Loucy (cell line): ENCODE measurements around the gene LRIG1.

ENCODE experiments used
- H2AFZ ChIP-seq: fragments of 200-600 bp; sonication (generic); 2 replicates; pipeline ENCODE4 v1.6.0; 2016; ENCODE audit warnings: antibody characterized with exemption, mild to moderate bottlenecking, low read length, moderate library complexity
- H3F3A ChIP-seq: fragments of 200-600 bp; 2 replicates; pipeline ENCODE4 v1.6.0; 2016; ENCODE audit warnings: antibody characterized with exemption, low read depth, mild to moderate bottlenecking
- H3K27me3 ChIP-seq: fragments of 200-600 bp; sonication (generic); 2 replicates; pipeline ENCODE4 v1.6.1; 2014; ENCODE audit warnings: low read length, mild to moderate bottlenecking; ENCODE audit not compliant: insufficient read depth, poor library complexity, severe bottlenecking
- H3K36me3 ChIP-seq: fragments of 200-600 bp; sonication (generic); 2 replicates; pipeline ENCODE4 v1.6.1; 2016; ENCODE audit warnings: low read length; ENCODE audit not compliant: insufficient read depth
- H3K4me1 ChIP-seq: fragments of 200-600 bp; sonication (generic); 2 replicates; pipeline ENCODE4 v1.5.1; 2014; ENCODE audit warnings: low read length, mild to moderate bottlenecking; ENCODE audit not compliant: insufficient read depth, poor library complexity, severe bottlenecking
- H3K4me2 ChIP-seq: fragments of 200-600 bp; sonication (generic); 2 replicates; pipeline ENCODE4 v1.6.0; 2014; ENCODE audit warnings: antibody characterized with exemption, low read length, low read depth, mild to moderate bottlenecking; ENCODE audit not compliant: poor library complexity, severe bottlenecking
- H3K4me3 ChIP-seq: fragments of 200-600 bp; sonication (generic); 2 replicates; pipeline ENCODE4 v1.5.1; 2014; ENCODE audit warnings: low read length, mild to moderate bottlenecking, mixed read lengths; ENCODE audit not compliant: poor library complexity, severe bottlenecking
- H3K79me2 ChIP-seq: fragments of 200-600 bp; sonication (generic); 2 replicates; pipeline ENCODE4 v1.6.1; 2014; ENCODE audit warnings: low read length; ENCODE audit not compliant: insufficient read depth
- H3K9ac ChIP-seq: fragments of 200-600 bp; sonication (generic); 2 replicates; pipeline ENCODE4 v1.6.0; 2014; ENCODE audit warnings: mild to moderate bottlenecking, low read depth, low read length, moderate library complexity; ENCODE audit not compliant: poor library complexity, severe bottlenecking
- H3K9me2 ChIP-seq: fragments of 200-600 bp; sonication (generic); replicated peaks from 2 replicates; pipeline ENCODE4 v1.6.1; 2016; ENCODE audit warnings: low read depth, low read length, mixed read lengths
- H3K9me3 ChIP-seq: fragments of 200-600 bp; sonication (generic); 2 replicates; pipeline ENCODE4 v1.6.1; 2014; ENCODE audit warnings: mild to moderate bottlenecking, antibody characterized with exemption, low read length, low read depth; ENCODE audit not compliant: insufficient read depth
- H4K20me1 ChIP-seq: fragments of 200-600 bp; sonication (generic); 2 replicates; pipeline ENCODE4 v1.6.0; 2014; ENCODE audit warnings: antibody characterized with exemption, low read length, mild to moderate bottlenecking; ENCODE audit not compliant: insufficient read depth, poor library complexity, severe bottlenecking
- CTCF ChIP-seq: fragments of 200-600 bp; sonication (generic); conservative IDR thresholded peaks from 2 replicates; pipeline ENCODE4 v1.5.1; 2014; ENCODE audit warnings: mild to moderate bottlenecking, antibody characterized with exemption, low read length
- EZH2phosphoT487 ChIP-seq: fragments of 200-600 bp; IDR thresholded peaks from 2 replicates; pipeline ENCODE4 v1.6.1; 2018; ENCODE audit warnings: antibody characterized with exemption, mild to moderate bottlenecking, moderate library complexity, borderline replicate concordance

Gene LRIG1

GRCh38 chr3:66473692-66474091, 27.1 kb downstream of the LRIG1 start:
- H3K4me3 ChIP-seq: peak overlapping the region; percentile 41
- TF ChIP-seq CTCF: no peak
- no peak for TF ChIP-seq EZH2phosphoT487
- no peaks in the 10 kb centered on the region for H3K9me3 ChIP-seq
- no peak overlapping the region for H2AFZ ChIP-seq
- H4K20me1 ChIP-seq: peaks cover 65% of the 10 kb centered on the region
- peak overlapping the region; percentile 6 for H3K9ac ChIP-seq
- peak overlapping the region; percentile 63 for H3K4me2 ChIP-seq
- no peaks in the 10 kb centered on the region; the same call in 1 of the 2 replicates for H3F3A ChIP-seq
- no peaks in the 10 kb centered on the region for H3K27me3 ChIP-seq
- no peaks in the 10 kb centered on the region for H3K36me3 ChIP-seq
- peaks cover 98% of the 10 kb centered on the region for H3K79me2 ChIP-seq
- no peaks in the 10 kb centered on the region for H3K9me2 ChIP-seq
- H3K4me1 ChIP-seq: peaks cover 64% of the 10 kb centered on the region

GRCh38 chr3:66473181-66473580, 27.6 kb downstream of the LRIG1 start:
- no peaks in the 10 kb centered on the region for H3K27me3 ChIP-seq
- no peaks in the 10 kb centered on the region for H3K9me2 ChIP-seq
- H3K4me1 ChIP-seq: peaks cover 64% of the 10 kb centered on the region
- H3K4me3 ChIP-seq: peak overlapping the region; percentile 41
- H3K36me3 ChIP-seq: no peaks in the 10 kb centered on the region
- H3K9ac ChIP-seq: peak overlapping the region; percentile 6
- peak overlapping the region; percentile 63 for H3K4me2 ChIP-seq
- H2AFZ ChIP-seq: no peak overlapping the region
- peaks cover 98% of the 10 kb centered on the region for H3K79me2 ChIP-seq
- TF ChIP-seq CTCF (no peak), EZH2phosphoT487 (no peak)
- no peaks in the 10 kb centered on the region for H3K9me3 ChIP-seq
- no peaks in the 10 kb centered on the region; the same call in 1 of the 2 replicates for H3F3A ChIP-seq
- H4K20me1 ChIP-seq: peaks cover 65% of the 10 kb centered on the region

- Histone ChIP-seq H3K4me1 (peaks cover 58% of the 10 kb centered on the region), H2AFZ (no peak overlapping the region), H3K9me2 (no peaks in the 10 kb centered on the region), H3K4me2 (peak overlapping the region; percentile 63), H3K9me3 (no peaks in the 10 kb centered on the region), H3K4me3 (peak overlapping the region; percentile 41), H3F3A (no peaks in the 10 kb centered on the region; the same call in 1 of the 2 replicates), H3K36me3 (no peaks in the 10 kb centered on the region), H3K9ac (no peak overlapping the region), H3K27me3 (no peaks in the 10 kb centered on the region), H3K79me2 (peaks cover 98% of the 10 kb centered on the region), H4K20me1 (peaks cover 63% of the 10 kb centered on the region)
- TF ChIP-seq EZH2phosphoT487: no peak
- no peak for TF ChIP-seq CTCF
Observed at GRCh38 chr3:66472313-66473134, 28.3 kb downstream of the LRIG1 start.
